NCI-H226 (cell line): ENCODE data around the gene MCRIP2.
"Not testable (repeated sequence)": the region's sequence is repeated elsewhere in the genome, so short reads cannot be mapped to it uniquely, and the experiment has no call there.

Experiments
- DNase-seq: peaks from one replicate; pipeline ENCODE4 v3.0.0-alpha.2; 2015

Gene MCRIP2

GRCh38 chr16:683396-684070 is 41.9 kb downstream of the MCRIP2 start:
- DNase-seq = no peak

- DNase-seq = peak; percentile 96
Observed at GRCh38 chr16:684071-684794, 42.6 kb downstream of the MCRIP2 start, which contains the start of gene JMJD8. Gene JMJD8, minus strand, starts transcription at chr16:684334. Its CDS starts 15 bp downstream, at chr16:684319.

GRCh38 chr16:684961-685696 is 43.5 kb downstream of the MCRIP2 start:
- DNase-seq = no peak

GRCh38 chr16:685967-686366 is 44.3 kb downstream of the MCRIP2 start:
- no peak for DNase-seq

GRCh38 chr16:686459-687260 is 45.0 kb downstream of the MCRIP2 start:
- DNase-seq = no peak

GRCh38 chr16:687499-687898 is 45.9 kb downstream of the MCRIP2 start:
- no peak for DNase-seq

GRCh38 chr16:689175-689897 is 47.7 kb downstream of the MCRIP2 start:
- no peak for DNase-seq

- DNase-seq = not testable (repeated sequence)
Observed at GRCh38 chr16:691242-691641, 49.6 kb downstream of the MCRIP2 start.

GRCh38 chr16:692356-693108 is 50.9 kb downstream of the MCRIP2 start:
- no peak for DNase-seq

- DNase-seq = no peak
Observed at GRCh38 chr16:693364-693763, 51.7 kb downstream of the MCRIP2 start.

GRCh38 chr16:693766-694165 is 52.1 kb downstream of the MCRIP2 start:
- no peak for DNase-seq

- DNase-seq = no peak
Observed at GRCh38 chr16:694187-694862, 52.7 kb downstream of the MCRIP2 start.

- DNase-seq = no peak
Observed at GRCh38 chr16:694863-695354, 53.3 kb downstream of the MCRIP2 start.

GRCh38 chr16:695355-696089 is 53.9 kb downstream of the MCRIP2 start:
- peak; percentile 81 for DNase-seq
